Liver (tissue), 9 donors: ENCODE results near the gene TOMM5. TPM values are rescaled to one million over a fixed set of nuclear protein-coding genes. Genes with fewer than 3 reads are reported as not detected.

Source experiments
- DNase-seq: peaks from one replicate; pipeline ENCODE4 v3.0.0-alpha.2; 2017; ENCODE audit warnings: low spot score
- H3K27ac ChIP-seq, 2 donors: one replicate each; pipeline ENCODE4 v1.7.0; 2013; ENCODE audit warnings: inconsistent platforms in 2 of 2, low read length in 2 of 2, control low read depth in 1 of 2, low read depth in 1 of 2, mild to moderate bottlenecking in 1 of 2
- H3K27me3 ChIP-seq, 4 donors: one replicate each; pipeline versions ENCODE4 v1.6.1 to v1.7.0; 2013; ENCODE audit warnings: low read length in 3 of 4, inconsistent platforms in 1 of 4, mild to moderate bottlenecking in 1 of 4, moderate library complexity in 1 of 4; ENCODE audit not compliant: control insufficient read depth in 4 of 4, insufficient read depth in 4 of 4
- H3K36me3 ChIP-seq, 4 donors: one replicate each; pipeline versions ENCODE4 v1.6.1 to v1.7.0; 2013; ENCODE audit warnings: low read length in 3 of 4, mild to moderate bottlenecking in 3 of 4, low read depth in 1 of 4, moderate library complexity in 1 of 4; ENCODE audit not compliant: control insufficient read depth in 4 of 4, insufficient read depth in 3 of 4
- H3K4me1 ChIP-seq, 4 donors: one replicate each; pipeline versions ENCODE4 v1.6.1 to v1.7.0; 2013; ENCODE audit warnings: low read length in 3 of 4, mild to moderate bottlenecking in 3 of 4, moderate library complexity in 1 of 4; ENCODE audit not compliant: control insufficient read depth in 4 of 4, insufficient read depth in 4 of 4
- H3K4me3 ChIP-seq, 3 donors: one replicate each; pipeline versions ENCODE4 v1.6.1 to v1.7.0; 2013; ENCODE audit warnings: low read length in 3 of 3, control low read depth in 1 of 3, low read depth in 1 of 3, mild to moderate bottlenecking in 1 of 3
- H3K9ac ChIP-seq, 2 donors: one replicate each; pipeline ENCODE4 v1.7.0; 2013; ENCODE audit warnings: low read length in 2 of 2, mild to moderate bottlenecking in 2 of 2, moderate library complexity in 2 of 2, control low read depth in 1 of 2, low read depth in 1 of 2
- H3K9me3 ChIP-seq, 4 donors: one replicate each; pipeline versions ENCODE4 v1.6.1 to v1.7.0; 2013; ENCODE audit warnings: low read length in 3 of 4; ENCODE audit not compliant: control insufficient read depth in 4 of 4
- EGR1 ChIP-seq, 2 donors: IDR thresholded peaks; 2 replicates each; pipeline ENCODE4 v1.6.1; 2016 to 2018; ENCODE audit warnings: antibody characterized with exemption in 2 of 2, low read depth in 2 of 2
- FOXA1 ChIP-seq: IDR thresholded peaks from 2 replicates; pipeline ENCODE4 v1.6.1; 2016; ENCODE audit warnings: antibody characterized with exemption
- FOXA2 ChIP-seq: IDR thresholded peaks from 2 replicates; pipeline ENCODE4 v1.6.1; 2016; ENCODE audit warnings: antibody characterized with exemption
- GABPA ChIP-seq, 2 donors: IDR thresholded peaks in 1 of 2; conservative IDR thresholded peaks in 1 of 2; 2 replicates each; pipeline ENCODE4 v1.6.1; 2016; ENCODE audit warnings: antibody characterized with exemption in 2 of 2, mild to moderate bottlenecking in 1 of 2, moderate library complexity in 1 of 2
- HNF4A ChIP-seq, 2 donors: conservative IDR thresholded peaks; 2 replicates each; pipeline ENCODE4 v1.6.1; 2016; ENCODE audit warnings: antibody characterized with exemption in 2 of 2, mild to moderate bottlenecking in 2 of 2
- HNF4G ChIP-seq: IDR thresholded peaks from 2 replicates; pipeline ENCODE4 v1.6.1; 2016; ENCODE audit warnings: antibody characterized with exemption
- JUND ChIP-seq, 2 donors: IDR thresholded peaks; 2 replicates each; pipeline ENCODE4 v1.6.1; 2016; ENCODE audit warnings: antibody characterized with exemption in 2 of 2
- MAX ChIP-seq: IDR thresholded peaks from 2 replicates; pipeline ENCODE4 v1.6.1; 2016; ENCODE audit warnings: antibody characterized with exemption
- RAD21 ChIP-seq, 2 donors: IDR thresholded peaks; 2 replicates each; pipeline ENCODE4 v1.6.1; 2016; ENCODE audit warnings: antibody characterized with exemption in 2 of 2, mild to moderate bottlenecking in 2 of 2
- REST ChIP-seq: IDR thresholded peaks from 2 replicates; pipeline ENCODE4 v1.6.1; 2016; ENCODE audit warnings: antibody characterized with exemption, mild to moderate bottlenecking
- RXRA ChIP-seq, 2 donors: IDR thresholded peaks; 2 replicates each; pipeline ENCODE4 v1.6.1; 2017 to 2018; ENCODE audit warnings: antibody characterized with exemption in 2 of 2, mild to moderate bottlenecking in 1 of 2
- SP1 ChIP-seq: IDR thresholded peaks from 2 replicates; pipeline ENCODE4 v1.6.1; 2018; ENCODE audit warnings: antibody characterized with exemption, mild to moderate bottlenecking
- YY1 ChIP-seq: IDR thresholded peaks from 2 replicates; pipeline ENCODE4 v1.6.1; 2016; ENCODE audit warnings: antibody characterized with exemption, mild to moderate bottlenecking
- ZBTB33 ChIP-seq: IDR thresholded peaks from 2 replicates; pipeline ENCODE4 v1.6.1; 2016; ENCODE audit warnings: antibody characterized with exemption
- WGBS: extraction: QIAGEN DNeasy Blood & Tissue Kit; methylation state at CpG from one replicate; pipeline ENCODE4 v1.1.7; 2013; 5-methylcytosine and 5-hydroxymethylcytosine counted together
- polyA plus RNA-seq, 2 donors: library from polyadenylated mRNA; stranded (reverse) in 1 of 2; unstranded in 1 of 2; fragments of 200-250 nt in 1 of 2; fragments of >200 nt in 1 of 2; fragmentation: Nextera tagmentation in 1 of 2; extraction: Ambion mirVana in 1 of 2; gene quantifications; one replicate each; pipeline versions ENCODE4 v1.2.1 to v1.2.3, GENCODE V29; 2013 to 2015
- total RNA-seq, 2 donors: library from RNA; depleted of rRNA; stranded (reverse); fragments of >200 nt; gene quantifications; one replicate each; pipeline ENCODE4 v1.2.3, GENCODE V29; 2014
- TF ChIP-seq, protein P1 (sequence below): fragments of 150-350 bp; IDR thresholded peaks from 2 replicates; pipeline ENCODE4 v1.5.1; 2017; ENCODE audit warnings: improper control_type of control experiment, low read depth, low read length; ENCODE audit not compliant: missing input control
- TF ChIP-seq, protein P2 (sequence below): IDR thresholded peaks from 2 replicates; pipeline ENCODE4 v1.6.1; 2016; ENCODE audit warnings: antibody characterized with exemption
- donor health status: healthy.
- donor health status: healthy.
- donor health status: healthy.
- donor health status: healthy.
- donor health status: healthy.

Gene TOMM5
- total and polyA plus RNA-seq, 4 donors = 43.0 to 107 (median 71.9) TPM

DNA sequence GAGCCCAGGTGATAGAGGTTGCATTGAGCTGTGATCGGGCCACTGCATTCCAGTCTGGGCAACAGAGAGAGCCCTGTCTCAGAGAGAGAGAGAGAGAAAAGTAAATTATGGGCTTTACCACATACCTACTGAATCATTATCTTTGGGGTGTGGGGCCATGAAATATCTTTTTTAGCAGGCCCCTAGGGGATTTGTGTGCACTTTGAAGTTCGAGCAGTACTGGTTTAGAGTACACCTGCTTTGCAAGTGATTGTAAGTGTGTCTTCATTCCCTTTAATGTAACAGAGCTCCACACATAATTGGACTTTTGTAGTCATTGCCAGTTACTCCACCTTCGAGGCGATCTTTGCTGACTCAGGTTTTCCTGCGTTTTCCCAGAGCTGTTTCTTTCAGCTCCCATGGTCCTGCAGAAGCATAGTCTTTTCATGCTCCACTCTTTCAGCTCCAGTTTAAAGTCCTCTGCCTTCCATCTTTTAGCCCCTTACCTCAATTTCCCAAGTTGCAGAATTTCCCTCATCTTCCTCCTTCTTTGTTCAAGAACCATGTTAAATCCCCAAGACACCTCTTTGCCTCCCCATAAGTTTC is 34.4 kb upstream of the TOMM5 start:
- WGBS = 53% methylated on average over 5 of the region's 5 CpGs
- no peak for TF ChIP-seq YY1
- no peak for TF ChIP-seq FOXA2
- TF ChIP-seq, protein P1, sequence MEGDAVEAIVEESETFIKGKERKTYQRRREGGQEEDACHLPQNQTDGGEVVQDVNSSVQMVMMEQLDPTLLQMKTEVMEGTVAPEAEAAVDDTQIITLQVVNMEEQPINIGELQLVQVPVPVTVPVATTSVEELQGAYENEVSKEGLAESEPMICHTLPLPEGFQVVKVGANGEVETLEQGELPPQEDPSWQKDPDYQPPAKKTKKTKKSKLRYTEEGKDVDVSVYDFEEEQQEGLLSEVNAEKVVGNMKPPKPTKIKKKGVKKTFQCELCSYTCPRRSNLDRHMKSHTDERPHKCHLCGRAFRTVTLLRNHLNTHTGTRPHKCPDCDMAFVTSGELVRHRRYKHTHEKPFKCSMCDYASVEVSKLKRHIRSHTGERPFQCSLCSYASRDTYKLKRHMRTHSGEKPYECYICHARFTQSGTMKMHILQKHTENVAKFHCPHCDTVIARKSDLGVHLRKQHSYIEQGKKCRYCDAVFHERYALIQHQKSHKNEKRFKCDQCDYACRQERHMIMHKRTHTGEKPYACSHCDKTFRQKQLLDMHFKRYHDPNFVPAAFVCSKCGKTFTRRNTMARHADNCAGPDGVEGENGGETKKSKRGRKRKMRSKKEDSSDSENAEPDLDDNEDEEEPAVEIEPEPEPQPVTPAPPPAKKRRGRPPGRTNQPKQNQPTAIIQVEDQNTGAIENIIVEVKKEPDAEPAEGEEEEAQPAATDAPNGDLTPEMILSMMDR = no peak
- TF ChIP-seq GABPA (IDR thresholded peaks at IDR 0.05 in 1 of 2, conservative IDR thresholded peaks at IDR 0.05 in 1 of 2) = no peak
- no peak for TF ChIP-seq REST
- TF ChIP-seq ZBTB33 = no peak
- TF ChIP-seq JUND (IDR thresholded peaks at IDR 0.05) = no peak
- TF ChIP-seq MAX = no peak
- TF ChIP-seq FOXA1 = no peak
- TF ChIP-seq HNF4G = no peak
- TF ChIP-seq EGR1 (IDR thresholded peaks at IDR 0.05; ENCODE audit: low read depth in 2 of 2) = no peak
- TF ChIP-seq RAD21 (IDR thresholded peaks at IDR 0.05) = no peak
- TF ChIP-seq SP1 = no peak
- TF ChIP-seq HNF4A (conservative IDR thresholded peaks at IDR 0.05) = no peak
- no peak for TF ChIP-seq RXRA (IDR thresholded peaks at IDR 0.05)
- TF ChIP-seq, protein P2, sequence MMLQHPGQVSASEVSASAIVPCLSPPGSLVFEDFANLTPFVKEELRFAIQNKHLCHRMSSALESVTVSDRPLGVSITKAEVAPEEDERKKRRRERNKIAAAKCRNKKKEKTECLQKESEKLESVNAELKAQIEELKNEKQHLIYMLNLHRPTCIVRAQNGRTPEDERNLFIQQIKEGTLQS = no peak
- no peaks in the 10 kb centered on the region for H3K36me3 ChIP-seq
- H3K27ac ChIP-seq = no peak overlapping the region
- no peaks in the 10 kb centered on the region for H3K4me1 ChIP-seq
- no peak overlapping the region for H3K4me3 ChIP-seq
- H3K27me3 ChIP-seq = no peaks in the 10 kb centered on the region
- DNase-seq = no peak
- H3K9me3 ChIP-seq = no peaks in the 10 kb centered on the region
- no peak overlapping the region for H3K9ac ChIP-seq

GRCh38 chr9:37625758-37626147 is 33.4 kb upstream of the TOMM5 start:
- Histone ChIP-seq H3K36me3 (no peaks in the 10 kb centered on the region), H3K27me3 (no peaks in the 10 kb centered on the region), H3K9ac (no peak overlapping the region), H3K4me3 (no peak overlapping the region), H3K9me3 (no peaks in the 10 kb centered on the region), H3K4me1 (no peaks in the 10 kb centered on the region), H3K27ac (no peak overlapping the region)
- WGBS = 86% methylated on average over 12 of the region's 12 CpGs
- no peak for DNase-seq
- TF ChIP-seq ZBTB33 = no peak
- TF ChIP-seq JUND (IDR thresholded peaks at IDR 0.05) = no peak
- no peak for TF ChIP-seq GABPA (IDR thresholded peaks at IDR 0.05 in 1 of 2, conservative IDR thresholded peaks at IDR 0.05 in 1 of 2)
